Activated CD4-positive, alpha-beta T cell treated with anti-CD3 and anti-CD28 coated beads, Interleukin-2, amount 50 U/mL, for 16 hours (primary cell): Measurements from ENCODE around the gene CHADL.

Experiments
- DNase-seq: peaks from one replicate; pipeline ENCODE4 v3.0.0-alpha.2; 2020

Gene CHADL

DNA sequence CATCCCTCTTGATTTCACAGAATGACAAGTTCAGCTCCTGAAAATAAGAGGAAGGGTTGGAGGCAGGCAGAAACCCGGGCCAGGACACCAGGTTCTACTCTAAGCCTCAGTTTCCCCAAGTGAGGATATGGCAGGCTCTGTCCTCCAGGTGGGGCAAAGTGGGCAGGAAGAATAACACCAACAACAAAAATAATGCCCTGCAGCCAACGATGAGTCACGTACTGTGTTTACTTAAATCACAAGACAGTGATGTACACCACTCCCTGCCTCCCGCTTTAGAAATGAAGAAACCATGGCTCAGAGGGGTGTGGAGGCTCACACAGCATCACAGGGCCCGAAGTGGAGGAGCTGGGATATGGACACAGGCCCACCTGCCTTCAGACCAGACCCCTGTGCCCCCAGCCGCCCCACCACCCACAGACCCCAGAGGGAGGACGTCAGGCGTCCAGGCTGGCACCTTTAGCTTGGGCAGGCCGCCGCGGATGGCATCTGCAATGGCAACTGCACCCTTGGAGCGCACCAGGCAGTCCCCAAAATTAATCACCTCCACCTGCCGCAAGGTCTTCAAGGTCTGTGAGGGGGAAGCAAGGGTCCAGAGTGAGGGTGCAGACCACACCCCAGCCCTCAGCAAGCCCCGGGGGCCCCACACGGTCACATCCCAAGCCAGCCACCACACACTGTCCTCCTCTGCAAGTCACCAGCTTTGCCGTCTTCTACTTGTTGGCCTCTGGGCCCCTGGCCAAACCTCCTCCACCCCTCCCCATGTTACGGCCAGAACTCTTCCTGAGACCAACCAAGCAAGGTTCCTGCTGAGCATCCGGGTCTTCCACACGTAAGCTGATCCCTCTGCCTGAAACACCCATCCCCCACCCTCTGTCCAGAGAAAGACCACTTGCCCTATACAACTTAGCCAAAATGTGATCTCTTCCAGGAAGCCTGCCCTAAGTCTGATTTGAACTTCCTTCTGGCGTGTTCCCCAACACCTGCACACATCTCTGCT, 15.8 kb upstream of the CHADL start:
- DNase-seq = no peak

DNA sequence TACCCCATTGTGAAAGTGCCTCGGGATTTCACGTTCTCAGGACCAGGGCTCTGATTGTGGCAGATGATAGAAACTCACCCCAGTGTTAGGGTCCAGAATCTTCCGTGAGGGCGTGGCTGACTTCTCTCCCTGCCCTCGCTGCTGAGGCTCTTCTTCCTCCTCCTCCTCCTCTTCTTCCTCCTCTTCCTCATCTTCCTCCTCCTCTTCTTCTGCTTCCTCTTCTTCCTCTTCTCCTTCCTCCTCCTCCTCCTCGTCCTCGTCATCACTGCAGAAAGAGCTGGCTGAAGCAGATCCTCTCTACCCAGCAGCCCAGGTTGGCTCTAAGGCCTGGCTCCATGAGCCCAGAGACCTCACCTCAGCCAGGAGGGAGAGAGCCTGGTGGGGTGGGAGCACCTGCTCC, 13.5 kb upstream of the CHADL start:
- no peak for DNase-seq

DNA sequence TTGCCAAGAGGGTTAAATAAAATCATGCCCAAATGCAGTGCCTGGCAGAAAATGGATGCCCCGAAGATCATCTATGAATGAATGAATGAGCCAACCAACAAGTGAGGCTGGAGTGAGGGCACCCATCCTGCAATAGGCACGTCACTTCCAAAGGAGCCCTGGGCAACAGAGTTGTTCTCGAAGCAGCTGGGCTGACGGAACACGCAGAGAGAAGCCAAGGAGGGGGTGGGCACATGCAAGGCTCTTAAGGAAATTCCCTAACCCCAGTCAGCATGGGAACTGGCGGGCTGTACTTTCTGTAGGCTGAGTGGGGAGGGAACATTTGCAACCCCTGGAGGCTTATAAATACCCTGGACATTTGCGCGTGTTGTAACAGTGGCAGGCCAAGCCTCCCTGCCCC, 11.6 kb upstream of the CHADL start:
- DNase-seq = no peak

DNA sequence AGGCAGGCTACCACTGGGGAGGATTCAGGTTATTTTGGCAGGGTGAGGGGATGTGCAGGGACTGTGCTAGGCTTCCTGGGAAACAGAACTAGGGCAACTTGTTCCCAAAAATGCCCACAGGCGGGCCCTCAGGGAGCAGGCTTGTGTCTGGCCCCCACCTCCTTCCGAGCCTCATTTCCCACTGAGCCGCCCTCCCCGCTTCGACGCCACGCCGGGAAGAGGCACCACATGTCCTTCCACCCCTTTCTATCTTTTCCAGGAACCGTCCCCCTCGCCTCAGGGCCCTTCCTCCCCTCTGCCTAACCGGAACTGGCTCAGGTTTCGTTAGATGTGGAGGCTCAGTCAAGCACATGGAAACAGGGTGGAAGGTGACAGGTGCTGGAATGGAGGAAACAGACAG, 9.4 kb upstream of the CHADL start:
- no peak for DNase-seq

DNA sequence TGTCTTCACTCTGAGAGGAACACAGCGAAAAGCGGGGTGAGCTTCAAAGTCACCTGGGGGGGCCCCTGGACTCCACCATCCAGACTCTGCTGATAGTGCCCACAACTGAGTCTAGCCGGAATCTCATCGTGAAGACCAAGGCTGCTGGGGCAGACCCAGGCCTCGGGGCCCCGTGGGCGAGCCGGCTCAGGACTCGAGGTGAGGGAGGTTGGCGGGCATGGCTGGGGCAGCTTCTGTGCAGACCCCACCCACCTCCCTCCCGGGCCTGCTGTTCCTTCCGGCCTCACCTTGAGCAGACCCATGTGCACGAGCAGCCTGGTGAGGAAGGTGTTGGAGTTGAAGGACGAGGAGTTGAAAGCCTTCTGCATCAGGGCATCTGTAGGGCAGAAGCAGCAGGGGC, 8.7 kb upstream of the CHADL start:
- no peak for DNase-seq

DNA sequence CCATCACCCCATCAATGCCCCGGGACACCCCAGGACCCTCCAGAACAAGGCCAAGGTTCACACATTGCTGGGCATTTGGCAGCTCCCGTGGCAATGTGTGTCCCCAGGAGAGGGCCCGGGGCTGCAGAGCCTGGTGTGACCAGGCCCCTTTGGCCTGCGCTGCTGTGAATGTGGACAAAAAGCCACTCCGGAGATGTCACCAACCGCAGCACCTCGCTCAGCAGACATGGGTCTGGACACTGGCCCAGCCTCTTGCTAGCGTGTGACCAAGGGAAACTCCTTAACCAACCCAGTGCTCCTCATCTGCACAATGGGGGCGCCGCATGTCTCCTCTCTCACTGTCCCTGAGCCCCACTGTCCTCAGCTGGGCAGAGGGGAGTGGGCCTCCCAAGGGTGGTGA, 8.0 kb upstream of the CHADL start:
- DNase-seq = no peak

DNA sequence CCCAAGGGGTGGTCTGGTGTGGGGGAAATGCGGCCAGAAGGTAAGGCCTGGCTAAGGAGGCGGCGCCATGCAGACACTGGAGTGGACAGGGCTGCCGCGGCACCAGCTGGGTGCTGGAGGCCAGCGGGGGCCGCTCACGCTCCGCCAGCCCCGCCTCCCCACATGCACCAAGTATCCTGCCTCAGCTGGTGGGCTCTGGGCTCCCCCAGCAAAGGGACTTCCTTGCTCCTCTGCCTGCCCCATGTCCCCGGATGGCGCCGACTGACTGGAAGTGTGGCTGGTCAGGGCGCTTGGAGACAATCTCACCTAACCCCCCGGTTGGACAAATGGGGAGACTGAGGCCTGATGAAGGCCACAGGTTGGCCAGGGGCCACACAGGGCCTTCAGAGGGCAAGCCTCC, 7.6 kb upstream of the CHADL start:
- no peak for DNase-seq

DNA sequence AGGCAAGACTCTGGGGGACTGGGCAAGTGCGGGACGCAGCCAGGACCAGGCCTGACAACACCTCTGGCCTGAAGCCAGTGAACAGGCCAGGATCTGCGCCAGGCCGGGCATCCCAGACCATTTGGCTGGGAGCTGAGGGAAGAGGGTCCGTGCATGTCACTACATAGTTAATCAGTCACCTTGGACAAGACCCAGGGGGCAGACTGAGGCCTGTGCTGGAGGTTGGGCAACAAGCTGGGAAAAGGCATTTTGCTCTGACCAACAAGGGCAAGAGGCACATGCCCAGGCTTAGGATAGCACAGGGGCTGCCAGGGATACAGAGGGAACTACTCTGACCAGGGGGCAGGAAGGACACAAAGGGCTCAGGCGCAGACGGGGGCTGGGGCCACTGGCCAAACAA, 7.0 kb upstream of the CHADL start:
- DNase-seq = no peak

DNA sequence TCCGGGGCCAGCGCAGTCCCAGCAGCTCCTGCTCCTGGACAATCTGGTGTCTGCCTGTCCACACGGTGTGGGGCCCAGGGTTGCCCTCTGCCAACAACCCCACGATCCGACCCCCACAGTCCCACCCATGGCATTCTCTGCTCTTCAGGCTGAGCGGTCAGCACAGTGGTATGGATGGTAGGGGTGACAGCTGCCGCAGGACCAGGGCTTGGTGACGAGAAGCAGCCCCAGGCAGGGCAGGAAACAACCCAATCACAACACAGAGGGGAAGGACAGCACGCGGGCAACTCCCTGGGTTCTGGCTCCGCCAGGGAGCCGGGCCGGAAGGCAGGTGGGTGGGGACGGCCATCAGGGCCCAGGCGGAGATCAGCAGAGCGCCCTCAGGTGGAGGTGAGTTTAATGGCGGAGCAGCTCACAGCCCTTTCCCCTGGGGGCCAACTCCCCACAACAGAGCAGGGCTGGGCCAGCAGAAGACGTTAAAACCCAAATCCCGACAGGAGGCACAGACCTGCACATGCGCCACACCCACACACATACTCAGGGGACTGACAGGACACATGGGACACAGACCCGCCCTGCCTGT, 5.3 kb upstream of the CHADL start:
- DNase-seq = no peak

DNA sequence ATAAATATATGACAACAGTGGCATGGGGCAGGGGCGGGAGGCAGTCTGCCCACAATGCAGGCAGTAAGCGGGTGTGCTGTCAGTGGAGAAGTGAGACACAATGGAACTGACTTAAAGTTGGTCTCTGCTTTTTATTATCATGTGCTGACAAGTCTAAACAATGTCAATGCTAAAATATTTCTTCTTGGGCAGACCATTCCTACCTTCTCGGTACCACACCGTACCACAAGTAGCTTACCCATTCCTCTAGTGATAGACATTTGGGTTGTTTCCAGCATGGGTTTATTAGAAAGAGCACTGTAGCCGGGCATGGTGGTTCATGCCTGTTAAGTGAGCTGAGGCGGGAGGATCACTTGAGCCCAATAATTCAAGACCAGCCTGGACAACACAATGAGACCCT, 2.6 kb upstream of the CHADL start:
- no peak for DNase-seq

DNA sequence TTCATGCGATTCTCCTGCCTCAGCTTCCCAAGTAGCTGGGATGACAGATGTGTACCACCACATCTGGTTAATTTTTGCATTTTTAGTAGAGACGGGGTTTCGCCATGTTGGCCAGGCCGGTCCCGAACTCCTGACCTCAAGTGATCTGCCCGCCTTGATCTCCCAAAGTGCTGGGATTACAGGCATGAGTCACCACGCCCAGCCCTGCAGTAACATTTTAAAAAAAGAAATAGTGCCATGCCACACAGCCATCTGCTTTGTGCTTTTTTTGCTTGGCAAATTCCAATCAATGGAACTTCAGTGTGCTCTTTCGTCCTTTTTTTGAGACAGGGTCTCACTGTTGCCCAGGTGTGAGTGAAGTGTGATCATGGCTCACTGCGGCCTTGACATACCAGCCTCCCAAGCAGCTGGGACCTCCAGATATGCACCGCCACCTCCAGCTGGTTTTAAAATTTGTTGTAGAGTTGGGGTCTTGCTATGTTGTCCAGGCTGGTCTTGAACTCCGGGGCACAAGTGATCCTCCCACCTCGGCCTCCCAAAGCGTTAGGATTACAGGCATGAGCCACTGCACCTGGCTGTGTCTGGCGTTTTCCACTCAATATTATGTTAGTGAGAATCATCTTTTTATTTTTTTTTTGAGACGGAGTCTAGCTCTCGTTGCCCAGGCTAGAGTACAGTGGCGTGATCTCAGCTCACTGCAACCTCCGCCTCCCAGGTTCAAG, 1.8 kb upstream of the CHADL start:
- no peak for DNase-seq

DNA sequence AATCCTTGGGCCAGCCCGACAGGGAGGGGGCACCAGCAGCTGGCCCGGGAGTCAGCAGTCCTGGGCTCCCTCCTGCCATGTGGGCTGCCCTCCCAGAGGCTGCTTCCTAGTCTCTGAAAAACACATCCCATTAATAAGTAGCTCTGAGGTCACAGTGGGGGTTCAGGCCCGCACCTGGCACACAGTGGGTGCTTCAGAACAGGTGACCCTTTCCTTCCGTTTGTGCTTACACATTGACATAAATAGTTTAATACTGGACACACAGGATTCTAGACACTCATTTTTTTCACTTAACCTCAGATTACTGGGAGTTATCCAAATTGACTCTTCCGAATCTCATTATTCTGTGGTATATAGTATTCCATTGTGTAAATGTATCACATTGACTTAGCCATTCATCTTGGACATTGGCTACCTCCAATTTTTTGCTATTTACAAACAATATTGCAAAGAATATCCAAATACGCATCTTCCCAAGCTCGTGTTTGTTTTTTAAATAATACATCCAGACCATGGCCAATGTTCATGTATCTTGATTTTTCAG, 474 bp upstream of the CHADL start:
- DNase-seq = no peak

DNA sequence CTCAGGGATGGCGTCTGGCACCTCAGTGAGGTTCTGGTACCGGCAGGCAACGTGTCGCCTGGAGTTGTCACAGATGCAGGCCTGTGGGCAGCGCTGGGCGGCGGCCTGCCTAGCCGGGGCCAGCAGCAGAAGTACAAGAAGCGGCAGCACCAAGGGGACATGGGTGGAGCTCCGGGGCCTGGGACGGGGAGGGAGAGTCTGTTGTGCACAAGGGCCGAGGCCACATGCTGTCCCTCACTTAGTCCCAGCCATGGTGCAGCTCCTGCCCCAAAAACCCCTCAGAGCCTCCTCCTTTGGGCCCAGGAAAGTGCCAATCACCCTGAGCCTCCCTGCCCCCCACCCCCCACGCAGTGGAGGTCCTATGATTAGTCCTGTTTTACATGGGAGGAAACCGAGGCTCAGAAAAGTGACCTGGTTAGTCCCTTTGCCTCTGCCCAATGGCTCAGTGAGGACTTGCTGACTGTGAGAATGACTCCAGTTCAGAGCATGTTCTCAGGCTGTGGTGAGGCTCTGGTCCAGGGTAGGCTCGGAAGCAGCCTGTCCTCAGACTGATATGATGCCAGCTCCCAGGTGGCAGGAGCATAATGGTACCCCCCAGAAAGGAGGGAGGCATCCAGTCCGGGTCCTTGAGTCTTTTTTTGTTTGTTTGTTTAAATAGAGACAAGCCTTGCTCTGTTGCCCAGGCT, 1.1 kb downstream of the CHADL start:
- DNase-seq = no peak

DNA sequence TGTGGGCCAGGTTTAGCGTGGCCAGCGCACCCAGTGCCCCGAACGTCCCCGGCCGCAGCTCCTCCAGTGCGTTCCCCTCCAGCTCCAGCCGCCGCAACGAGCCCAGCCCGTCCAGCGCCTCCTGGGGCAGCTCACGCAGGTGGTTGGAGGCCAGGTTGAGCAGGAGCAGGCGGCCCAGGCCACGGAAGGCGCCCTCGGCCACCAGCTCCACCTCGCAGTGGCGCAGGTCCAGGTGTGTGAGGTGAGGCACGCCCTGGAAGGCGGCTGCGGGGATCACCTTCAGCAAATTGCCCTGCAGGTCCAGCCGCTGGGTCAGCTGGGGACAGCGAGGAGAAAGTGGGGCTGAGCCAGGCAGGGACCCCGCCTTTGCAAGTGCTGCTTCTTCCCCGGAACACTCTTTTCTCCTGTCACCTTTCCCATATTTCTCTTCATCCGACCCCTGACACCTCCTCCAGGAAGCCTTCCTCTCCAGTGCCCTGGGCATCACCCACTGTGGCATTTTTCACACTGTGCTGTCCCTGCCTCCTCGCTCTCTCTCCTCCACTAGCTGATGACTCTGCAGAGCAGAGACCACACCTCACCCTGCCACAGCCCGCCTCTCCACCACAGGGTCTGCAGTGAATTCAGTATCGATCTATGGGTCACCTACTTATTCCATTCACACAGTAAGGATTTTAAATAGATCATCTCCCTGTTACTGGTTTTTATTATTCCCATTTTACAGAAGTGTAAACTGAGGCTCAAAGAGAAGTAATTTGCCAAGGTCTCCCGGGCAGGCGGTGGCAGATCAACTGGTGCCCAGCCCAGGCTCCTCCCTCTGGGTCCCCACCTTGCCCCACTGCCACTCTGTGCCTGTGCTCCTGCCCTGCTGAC, 1.9 kb downstream of the CHADL start:
- DNase-seq = no peak

DNA sequence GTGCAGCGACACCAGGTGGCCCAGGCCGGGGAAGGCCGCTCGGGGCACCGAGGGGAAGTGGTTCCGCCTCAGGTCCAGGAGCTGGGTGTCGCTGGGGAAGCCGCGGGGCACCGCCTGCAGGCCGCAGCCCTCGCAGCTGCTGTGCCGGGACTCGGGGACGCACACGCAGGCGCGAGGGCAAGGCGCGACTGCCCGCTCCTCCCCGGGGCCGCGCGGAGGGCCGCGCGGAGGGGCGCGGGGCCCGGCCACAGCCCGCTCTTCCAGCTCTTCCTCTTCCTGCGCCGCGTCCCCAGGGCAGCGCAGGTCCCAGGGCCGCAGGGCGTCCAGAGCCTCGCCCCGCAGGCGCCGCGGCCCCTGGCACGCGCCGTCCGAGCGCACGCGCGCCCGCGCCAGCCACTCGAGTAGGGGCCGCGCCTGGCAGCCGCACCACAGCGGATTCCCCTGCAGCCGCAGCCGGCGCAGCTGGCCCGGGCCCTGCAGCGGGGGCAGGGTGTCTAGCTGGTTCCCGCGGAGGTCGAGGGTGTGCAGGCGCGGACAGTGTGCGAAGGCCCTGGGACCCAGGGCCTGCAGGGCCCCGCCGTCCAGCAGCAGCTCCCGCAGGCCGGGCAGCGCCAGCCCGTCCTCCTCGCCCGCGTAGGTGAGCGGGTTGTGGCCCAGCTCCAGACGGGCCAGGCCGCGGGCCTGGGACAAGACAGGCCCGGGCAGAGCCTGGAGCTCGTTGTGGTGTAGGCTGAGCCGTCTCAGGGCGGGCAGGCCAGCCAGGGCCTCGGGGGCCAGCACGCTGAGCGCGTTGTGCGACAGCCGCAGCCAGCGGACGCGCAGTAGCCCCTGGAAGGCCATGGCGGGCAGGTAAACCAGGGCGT, 2.8 kb downstream of the CHADL start:
- DNase-seq = peak; percentile 83

DNA sequence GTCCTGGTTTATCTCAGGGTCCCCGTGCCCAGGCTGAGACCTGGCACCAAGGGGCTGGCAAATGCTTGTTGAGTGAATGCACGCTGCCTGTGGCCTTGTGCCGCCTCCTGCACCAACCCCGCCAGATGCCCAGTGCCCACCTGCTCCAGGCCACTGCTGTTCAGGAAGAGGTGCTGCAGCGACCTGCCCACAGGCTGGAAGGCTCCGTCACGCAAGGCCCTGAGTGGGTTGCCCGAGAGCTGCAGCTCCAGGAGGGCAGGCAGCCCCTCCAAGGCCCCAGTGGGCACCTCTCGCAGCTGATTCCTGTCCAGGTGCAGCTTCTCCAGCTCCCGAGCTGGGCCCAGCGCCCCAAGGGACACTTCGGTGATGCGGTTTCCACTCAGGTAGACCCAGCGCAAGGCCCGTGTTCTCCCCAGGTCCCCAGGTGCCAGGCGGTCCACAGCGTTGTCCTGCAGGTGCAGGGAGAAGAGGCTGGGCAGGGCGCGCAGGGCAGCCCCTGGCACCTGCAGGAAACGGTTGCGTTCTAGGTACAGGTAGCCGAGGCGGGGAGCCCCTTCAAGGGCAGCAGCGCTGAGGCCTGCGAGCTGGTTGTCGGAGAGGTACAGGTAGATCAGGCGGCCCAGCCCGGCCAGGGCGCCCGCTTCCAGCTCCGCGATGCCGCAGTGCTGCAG, 3.6 kb downstream of the CHADL start:
- DNase-seq = no peak

DNA sequence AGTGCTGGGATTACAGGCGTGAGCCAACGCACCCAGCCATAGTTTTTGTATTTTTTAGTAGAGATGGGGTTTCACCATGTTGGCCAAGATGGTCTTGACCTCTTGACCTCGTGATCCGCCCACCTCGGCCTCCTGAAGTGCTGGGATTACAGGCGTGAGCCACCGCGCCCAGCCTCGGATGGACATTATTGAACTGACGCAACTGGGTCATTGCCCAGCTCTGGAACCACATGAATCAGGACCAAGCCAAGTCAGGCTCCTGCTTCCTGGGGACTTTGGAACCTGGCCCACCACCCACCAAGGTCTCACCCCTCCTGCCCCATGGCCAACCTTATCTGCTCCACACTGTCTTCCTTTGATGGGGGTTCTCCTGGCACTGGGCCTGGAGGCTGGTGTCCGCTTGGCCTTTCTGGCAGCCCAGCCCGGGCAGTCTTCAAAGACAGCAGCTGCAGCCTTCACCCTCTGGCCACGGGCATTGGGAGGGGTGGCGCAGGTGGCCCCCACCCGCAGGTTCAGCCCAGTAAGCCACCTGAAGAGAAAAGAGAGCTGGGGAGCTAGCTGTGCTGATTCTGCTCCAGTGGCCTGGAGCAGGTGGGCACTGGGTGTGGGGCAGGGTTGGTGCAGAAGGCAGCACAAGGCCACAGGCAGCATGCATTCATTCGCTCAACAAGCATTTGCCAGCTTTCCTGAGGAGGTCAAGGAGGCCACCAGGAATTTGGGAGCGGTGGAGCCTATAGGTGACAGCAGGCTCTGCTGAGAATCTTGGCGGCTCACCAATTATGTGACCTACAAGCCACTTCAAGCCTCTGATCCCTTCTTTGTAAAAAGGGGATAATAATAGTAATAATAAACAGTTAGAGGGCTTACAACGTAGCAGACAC, 5.7 kb downstream of the CHADL start:
- DNase-seq = no peak

DNA sequence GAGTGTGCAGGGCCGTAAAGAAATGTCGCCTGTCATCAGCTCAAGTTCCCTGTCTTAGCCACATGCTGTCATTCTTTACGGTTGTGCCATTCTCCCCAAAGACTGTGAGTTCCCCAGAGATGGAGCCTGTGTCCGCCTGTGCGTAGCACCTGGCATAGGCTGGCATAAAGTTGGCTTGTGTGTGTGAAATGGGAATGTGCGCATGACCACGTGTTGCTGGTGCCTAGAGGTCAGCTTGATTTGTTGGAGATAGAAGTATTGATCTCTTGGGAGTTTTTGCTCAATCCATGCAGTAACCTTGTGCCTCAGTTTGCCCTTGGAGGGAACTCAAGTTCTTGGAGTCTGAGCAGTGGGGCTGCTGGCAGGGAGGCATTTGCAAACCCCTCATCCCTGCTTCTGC, 9.4 kb downstream of the CHADL start:
- no peak for DNase-seq

DNA sequence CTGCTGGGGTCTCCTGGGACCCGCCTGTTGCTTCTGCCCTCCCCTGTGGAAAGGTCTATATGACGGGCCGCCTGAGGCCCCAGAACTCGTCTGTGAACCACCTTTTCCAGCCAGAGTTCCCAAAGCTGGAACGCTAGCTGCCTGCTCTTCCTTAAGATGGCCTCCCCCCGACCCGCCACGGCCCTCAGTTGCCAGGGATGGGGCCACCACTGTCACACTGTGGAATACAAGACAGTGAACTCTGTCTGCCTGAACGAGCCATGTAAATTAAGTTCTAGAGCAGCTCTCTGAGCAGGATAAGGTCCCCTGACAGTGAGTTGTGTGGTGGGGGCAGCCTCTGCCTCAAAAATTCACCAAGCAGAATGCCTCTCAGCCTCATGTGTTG, 10.3 kb downstream of the CHADL start:
- no peak for DNase-seq
